ENCODE data around the gene SALL1. TPM values are rescaled to one million over a fixed set of nuclear protein-coding genes. Genes with fewer than 3 reads are reported as not detected.
A peak's percentile ranks its signal among the peaks of the same experiment; 100 is the strongest.

The SALL1 gene
- total and polyA plus RNA-seq, 2 experiments from 2014 or later: 9.4 to 22.7 TPM

DNA sequence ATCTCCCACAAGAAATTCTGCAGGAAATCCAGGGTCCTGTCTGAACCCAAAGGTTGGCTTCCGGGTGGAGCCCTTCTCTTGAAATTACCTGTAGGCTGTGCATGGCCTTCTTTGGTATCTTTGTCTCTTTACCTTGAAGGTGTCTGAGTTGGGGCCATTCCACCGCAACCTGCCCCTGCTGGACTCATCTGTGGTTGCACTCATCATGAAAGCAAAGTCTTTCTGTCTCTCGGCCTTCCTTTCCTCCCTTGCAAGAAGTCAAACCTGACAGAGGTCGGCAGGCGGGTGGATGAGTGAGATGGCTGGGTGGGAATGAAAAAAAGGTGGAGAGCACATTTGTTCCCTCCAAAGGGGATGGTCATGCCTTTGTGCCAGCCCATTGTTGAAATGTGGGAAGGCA is 25.1 kb downstream of the SALL1 start:
- TF ChIP-seq, protein P1, sequence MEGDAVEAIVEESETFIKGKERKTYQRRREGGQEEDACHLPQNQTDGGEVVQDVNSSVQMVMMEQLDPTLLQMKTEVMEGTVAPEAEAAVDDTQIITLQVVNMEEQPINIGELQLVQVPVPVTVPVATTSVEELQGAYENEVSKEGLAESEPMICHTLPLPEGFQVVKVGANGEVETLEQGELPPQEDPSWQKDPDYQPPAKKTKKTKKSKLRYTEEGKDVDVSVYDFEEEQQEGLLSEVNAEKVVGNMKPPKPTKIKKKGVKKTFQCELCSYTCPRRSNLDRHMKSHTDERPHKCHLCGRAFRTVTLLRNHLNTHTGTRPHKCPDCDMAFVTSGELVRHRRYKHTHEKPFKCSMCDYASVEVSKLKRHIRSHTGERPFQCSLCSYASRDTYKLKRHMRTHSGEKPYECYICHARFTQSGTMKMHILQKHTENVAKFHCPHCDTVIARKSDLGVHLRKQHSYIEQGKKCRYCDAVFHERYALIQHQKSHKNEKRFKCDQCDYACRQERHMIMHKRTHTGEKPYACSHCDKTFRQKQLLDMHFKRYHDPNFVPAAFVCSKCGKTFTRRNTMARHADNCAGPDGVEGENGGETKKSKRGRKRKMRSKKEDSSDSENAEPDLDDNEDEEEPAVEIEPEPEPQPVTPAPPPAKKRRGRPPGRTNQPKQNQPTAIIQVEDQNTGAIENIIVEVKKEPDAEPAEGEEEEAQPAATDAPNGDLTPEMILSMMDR (conservative IDR thresholded peaks at IDR 0.05; ENCODE audit: low read depth in 2 of 2): peak; percentile 21 to 36; a peak in 3 of 4 replicates
- TF ChIP-seq, protein P2, sequence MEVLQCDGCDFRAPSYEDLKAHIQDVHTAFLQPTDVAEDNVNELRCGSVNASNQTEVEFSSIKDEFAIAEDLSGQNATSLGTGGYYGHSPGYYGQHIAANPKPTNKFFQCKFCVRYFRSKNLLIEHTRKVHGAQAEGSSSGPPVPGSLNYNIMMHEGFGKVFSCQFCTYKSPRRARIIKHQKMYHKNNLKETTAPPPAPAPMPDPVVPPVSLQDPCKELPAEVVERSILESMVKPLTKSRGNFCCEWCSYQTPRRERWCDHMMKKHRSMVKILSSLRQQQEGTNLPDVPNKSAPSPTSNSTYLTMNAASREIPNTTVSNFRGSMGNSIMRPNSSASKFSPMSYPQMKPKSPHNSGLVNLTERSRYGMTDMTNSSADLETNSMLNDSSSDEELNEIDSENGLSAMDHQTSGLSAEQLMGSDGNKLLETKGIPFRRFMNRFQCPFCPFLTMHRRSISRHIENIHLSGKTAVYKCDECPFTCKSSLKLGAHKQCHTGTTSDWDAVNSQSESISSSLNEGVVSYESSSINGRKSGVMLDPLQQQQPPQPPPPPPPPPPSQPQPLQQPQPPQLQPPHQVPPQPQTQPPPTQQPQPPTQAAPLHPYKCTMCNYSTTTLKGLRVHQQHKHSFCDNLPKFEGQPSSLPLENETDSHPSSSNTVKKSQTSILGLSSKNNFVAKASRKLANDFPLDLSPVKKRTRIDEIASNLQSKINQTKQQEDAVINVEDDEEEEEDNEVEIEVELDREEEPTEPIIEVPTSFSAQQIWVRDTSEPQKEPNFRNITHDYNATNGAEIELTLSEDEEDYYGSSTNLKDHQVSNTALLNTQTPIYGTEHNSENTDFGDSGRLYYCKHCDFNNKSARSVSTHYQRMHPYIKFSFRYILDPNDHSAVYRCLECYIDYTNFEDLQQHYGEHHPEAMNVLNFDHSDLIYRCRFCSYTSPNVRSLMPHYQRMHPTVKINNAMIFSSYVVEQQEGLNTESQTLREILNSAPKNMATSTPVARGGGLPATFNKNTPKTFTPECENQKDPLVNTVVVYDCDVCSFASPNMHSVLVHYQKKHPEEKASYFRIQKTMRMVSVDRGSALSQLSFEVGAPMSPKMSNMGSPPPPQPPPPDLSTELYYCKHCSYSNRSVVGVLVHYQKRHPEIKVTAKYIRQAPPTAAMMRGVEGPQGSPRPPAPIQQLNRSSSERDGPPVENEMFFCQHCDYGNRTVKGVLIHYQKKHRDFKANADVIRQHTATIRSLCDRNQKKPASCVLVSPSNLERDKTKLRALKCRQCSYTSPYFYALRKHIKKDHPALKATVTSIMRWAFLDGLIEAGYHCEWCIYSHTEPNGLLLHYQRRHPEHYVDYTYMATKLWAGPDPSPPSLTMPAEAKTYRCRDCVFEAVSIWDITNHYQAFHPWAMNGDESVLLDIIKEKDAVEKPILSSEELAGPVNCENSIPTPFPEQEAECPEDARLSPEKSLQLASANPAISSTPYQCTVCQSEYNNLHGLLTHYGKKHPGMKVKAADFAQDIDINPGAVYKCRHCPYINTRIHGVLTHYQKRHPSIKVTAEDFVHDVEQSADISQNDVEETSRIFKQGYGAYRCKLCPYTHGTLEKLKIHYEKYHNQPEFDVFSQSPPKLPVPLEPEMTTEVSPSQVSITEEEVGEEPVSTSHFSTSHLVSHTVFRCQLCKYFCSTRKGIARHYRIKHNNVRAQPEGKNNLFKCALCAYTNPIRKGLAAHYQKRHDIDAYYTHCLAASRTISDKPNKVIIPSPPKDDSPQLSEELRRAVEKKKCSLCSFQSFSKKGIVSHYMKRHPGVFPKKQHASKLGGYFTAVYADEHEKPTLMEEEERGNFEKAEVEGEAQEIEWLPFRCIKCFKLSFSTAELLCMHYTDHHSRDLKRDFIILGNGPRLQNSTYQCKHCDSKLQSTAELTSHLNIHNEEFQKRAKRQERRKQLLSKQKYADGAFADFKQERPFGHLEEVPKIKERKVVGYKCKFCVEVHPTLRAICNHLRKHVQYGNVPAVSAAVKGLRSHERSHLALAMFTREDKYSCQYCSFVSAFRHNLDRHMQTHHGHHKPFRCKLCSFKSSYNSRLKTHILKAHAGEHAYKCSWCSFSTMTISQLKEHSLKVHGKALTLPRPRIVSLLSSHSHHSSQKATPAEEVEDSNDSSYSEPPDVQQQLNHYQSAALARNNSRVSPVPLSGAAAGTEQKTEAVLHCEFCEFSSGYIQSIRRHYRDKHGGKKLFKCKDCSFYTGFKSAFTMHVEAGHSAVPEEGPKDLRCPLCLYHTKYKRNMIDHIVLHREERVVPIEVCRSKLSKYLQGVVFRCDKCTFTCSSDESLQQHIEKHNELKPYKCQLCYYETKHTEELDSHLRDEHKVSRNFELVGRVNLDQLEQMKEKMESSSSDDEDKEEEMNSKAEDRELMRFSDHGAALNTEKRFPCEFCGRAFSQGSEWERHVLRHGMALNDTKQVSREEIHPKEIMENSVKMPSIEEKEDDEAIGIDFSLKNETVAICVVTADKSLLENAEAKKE (CRISPR knock-in tag; IDR thresholded peaks at IDR 0.05): peak; percentile 73; the same call in 1 of the 2 replicates
- no peak for TF ChIP-seq JUNB (IDR thresholded peaks at IDR 0.05; ENCODE audit: unreplicated experiment)
- Histone ChIP-seq H3K4me1 (ENCODE audit: insufficient read depth) (peaks cover 25% of the 10 kb centered on the region), H4K20me1 (replicated peaks; ENCODE audit: insufficient read depth) (no peaks in the 10 kb centered on the region), H3K27me3 (ENCODE audit: insufficient read depth) (no peaks in the 10 kb centered on the region), H3K79me2 (replicated peaks; ENCODE audit: insufficient read depth) (no peaks in the 10 kb centered on the region), H3K27ac (ENCODE audit: low read depth) (no peak overlapping the region), H2AFZ (peak overlapping the region; percentile 32; the same call in 1 of the 2 replicates), H3F3A (replicated peaks; ENCODE audit: low read depth) (no peaks in the 10 kb centered on the region), H3K4me2 (no peak overlapping the region), H3K9me2 (ENCODE audit: insufficient read depth) (no peaks in the 10 kb centered on the region), H3K4me3 (no peak overlapping the region), H3K36me3 (ENCODE audit: insufficient read depth) (no peaks in the 10 kb centered on the region)
- Mint-ChIP-seq H3K4me1 (peaks cover 33% of the 10 kb centered on the region), H3K27me3 (ENCODE audit: insufficient read depth, low read depth, poor library complexity) (peaks cover 4% of the 10 kb centered on the region), H3K27ac (no peak overlapping the region; the same call in 1 of the 2 replicates), H3K36me3 (ENCODE audit: low read depth) (no peaks in the 10 kb centered on the region), H3K4me3 (no peak overlapping the region), H3K9me3 (no peaks in the 10 kb centered on the region)
- ATAC-seq (peak; percentile 66), DNase-seq (ENCODE audit: low spot score) (peak; percentile 64)

DNA sequence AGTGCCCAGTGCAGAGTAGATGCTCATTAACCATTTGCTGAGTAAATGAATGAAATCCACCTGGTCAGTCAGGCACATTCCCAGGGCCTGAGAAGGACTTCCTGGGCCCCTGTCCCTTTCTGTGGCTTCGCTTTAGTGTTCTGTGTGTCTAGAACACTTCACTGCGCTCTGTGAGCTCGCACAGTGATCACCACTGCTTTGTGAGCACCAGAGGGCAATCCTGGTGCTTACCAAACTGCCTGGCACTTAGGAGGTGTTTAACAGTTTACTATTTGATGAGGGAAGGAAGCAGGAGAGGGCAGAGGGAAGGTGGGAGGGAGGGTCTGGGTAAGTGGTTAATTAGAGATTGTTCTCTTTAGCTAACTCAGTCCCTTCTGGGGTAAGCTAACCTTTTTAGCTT is 26.2 kb downstream of the SALL1 start:
- Histone ChIP-seq H3K79me2 (replicated peaks; ENCODE audit: insufficient read depth) (no peaks in the 10 kb centered on the region), H3K27ac (ENCODE audit: low read depth) (no peak overlapping the region), H2AFZ (no peak overlapping the region), H3K4me3 (no peak overlapping the region), H3K4me1 (ENCODE audit: insufficient read depth) (peaks cover 34% of the 10 kb centered on the region), H4K20me1 (replicated peaks; ENCODE audit: insufficient read depth) (no peaks in the 10 kb centered on the region), H3K9me2 (ENCODE audit: insufficient read depth) (no peaks in the 10 kb centered on the region), H3K4me2 (no peak overlapping the region), H3K36me3 (ENCODE audit: insufficient read depth) (no peaks in the 10 kb centered on the region), H3F3A (replicated peaks; ENCODE audit: low read depth) (no peaks in the 10 kb centered on the region), H3K27me3 (ENCODE audit: insufficient read depth) (no peaks in the 10 kb centered on the region)
- ATAC-seq (no peak; the same call in 2 of the 3 replicates), DNase-seq (ENCODE audit: low spot score) (no peak)
- Mint-ChIP-seq H3K27me3 (ENCODE audit: insufficient read depth, low read depth, poor library complexity) (peaks cover 4% of the 10 kb centered on the region), H3K27ac (no peak overlapping the region), H3K36me3 (ENCODE audit: low read depth) (no peaks in the 10 kb centered on the region), H3K9me3 (no peaks in the 10 kb centered on the region), H3K4me1 (peaks cover 36% of the 10 kb centered on the region), H3K4me3 (no peak overlapping the region)
- TF ChIP-seq, protein P1 (conservative IDR thresholded peaks at IDR 0.05; ENCODE audit: low read depth in 2 of 2): peak in 1 of 2 experiments; percentile 16; a peak in 1 of 4 replicates
- TF ChIP-seq, protein P3, sequence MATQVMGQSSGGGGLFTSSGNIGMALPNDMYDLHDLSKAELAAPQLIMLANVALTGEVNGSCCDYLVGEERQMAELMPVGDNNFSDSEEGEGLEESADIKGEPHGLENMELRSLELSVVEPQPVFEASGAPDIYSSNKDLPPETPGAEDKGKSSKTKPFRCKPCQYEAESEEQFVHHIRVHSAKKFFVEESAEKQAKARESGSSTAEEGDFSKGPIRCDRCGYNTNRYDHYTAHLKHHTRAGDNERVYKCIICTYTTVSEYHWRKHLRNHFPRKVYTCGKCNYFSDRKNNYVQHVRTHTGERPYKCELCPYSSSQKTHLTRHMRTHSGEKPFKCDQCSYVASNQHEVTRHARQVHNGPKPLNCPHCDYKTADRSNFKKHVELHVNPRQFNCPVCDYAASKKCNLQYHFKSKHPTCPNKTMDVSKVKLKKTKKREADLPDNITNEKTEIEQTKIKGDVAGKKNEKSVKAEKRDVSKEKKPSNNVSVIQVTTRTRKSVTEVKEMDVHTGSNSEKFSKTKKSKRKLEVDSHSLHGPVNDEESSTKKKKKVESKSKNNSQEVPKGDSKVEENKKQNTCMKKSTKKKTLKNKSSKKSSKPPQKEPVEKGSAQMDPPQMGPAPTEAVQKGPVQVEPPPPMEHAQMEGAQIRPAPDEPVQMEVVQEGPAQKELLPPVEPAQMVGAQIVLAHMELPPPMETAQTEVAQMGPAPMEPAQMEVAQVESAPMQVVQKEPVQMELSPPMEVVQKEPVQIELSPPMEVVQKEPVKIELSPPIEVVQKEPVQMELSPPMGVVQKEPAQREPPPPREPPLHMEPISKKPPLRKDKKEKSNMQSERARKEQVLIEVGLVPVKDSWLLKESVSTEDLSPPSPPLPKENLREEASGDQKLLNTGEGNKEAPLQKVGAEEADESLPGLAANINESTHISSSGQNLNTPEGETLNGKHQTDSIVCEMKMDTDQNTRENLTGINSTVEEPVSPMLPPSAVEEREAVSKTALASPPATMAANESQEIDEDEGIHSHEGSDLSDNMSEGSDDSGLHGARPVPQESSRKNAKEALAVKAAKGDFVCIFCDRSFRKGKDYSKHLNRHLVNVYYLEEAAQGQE (IDR thresholded peaks at IDR 0.05; ENCODE audit: unreplicated experiment): no peak
